Uterus (tissue), 2 donors: ENCODE measurements around the gene EPHA1.
"Not testable (repeated sequence)": the region's sequence is repeated elsewhere in the genome, so short reads cannot be mapped to it uniquely, and the experiment has no call there.

Experiments used
- POLR2A ChIP-seq, 2 donors: fragments of 450-650 bp; IDR thresholded peaks; one replicate each; pipeline ENCODE4 v1.6.1; 2016; ENCODE audit warnings: antibody characterized with exemption in 2 of 2, mild to moderate bottlenecking in 1 of 2, moderate library complexity in 1 of 2
- TF ChIP-seq, protein P1 (sequence below), 4 experiments: fragments of 200-600 bp in 2 of 4; fragments of 450-650 bp in 2 of 4; sonication (generic) in 2 of 4; IDR thresholded peaks; one replicate each; pipeline ENCODE4 v1.5.1; 2016 to 2019; ENCODE audit warnings: antibody characterized with exemption in 4 of 4, mild to moderate bottlenecking in 2 of 4, moderate library complexity in 1 of 4

DNA sequence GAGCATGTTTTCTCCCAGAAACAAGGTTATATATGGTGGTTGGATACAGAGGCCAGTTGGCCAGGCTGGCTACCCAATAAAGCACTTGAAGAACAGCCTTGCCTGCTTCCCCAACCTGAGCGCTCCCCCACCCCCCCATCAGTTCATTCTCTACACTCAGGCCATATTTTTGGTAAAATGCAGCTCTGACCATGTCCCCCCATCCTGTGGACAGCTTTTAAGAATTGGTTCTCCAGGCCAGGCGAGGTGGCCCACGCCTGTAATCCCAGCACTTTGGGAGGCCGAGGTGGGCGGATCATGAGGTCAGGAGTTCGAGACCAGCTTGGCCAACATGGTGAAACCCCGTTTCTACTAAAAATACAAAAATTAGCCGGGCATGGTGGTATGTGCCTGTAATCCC lies 16.2 kb downstream of the EPHA1 start:
- TF ChIP-seq, protein P1, sequence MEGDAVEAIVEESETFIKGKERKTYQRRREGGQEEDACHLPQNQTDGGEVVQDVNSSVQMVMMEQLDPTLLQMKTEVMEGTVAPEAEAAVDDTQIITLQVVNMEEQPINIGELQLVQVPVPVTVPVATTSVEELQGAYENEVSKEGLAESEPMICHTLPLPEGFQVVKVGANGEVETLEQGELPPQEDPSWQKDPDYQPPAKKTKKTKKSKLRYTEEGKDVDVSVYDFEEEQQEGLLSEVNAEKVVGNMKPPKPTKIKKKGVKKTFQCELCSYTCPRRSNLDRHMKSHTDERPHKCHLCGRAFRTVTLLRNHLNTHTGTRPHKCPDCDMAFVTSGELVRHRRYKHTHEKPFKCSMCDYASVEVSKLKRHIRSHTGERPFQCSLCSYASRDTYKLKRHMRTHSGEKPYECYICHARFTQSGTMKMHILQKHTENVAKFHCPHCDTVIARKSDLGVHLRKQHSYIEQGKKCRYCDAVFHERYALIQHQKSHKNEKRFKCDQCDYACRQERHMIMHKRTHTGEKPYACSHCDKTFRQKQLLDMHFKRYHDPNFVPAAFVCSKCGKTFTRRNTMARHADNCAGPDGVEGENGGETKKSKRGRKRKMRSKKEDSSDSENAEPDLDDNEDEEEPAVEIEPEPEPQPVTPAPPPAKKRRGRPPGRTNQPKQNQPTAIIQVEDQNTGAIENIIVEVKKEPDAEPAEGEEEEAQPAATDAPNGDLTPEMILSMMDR (IDR thresholded peaks at IDR 0.05): not testable (repeated sequence)
- TF ChIP-seq POLR2A (IDR thresholded peaks at IDR 0.05): not testable (repeated sequence)
